B cell (primary cell): ENCODE results near the gene CHCHD1.

Experiments used
- EZH2 ChIP-seq: IDR thresholded peaks from 2 replicates; pipeline ENCODE4 v1.6.1; 2012; ENCODE audit warnings: borderline replicate concordance, low read depth, mild to moderate bottlenecking, moderate library complexity, low read length; ENCODE audit not compliant: insufficient read depth, poor library complexity, severe bottlenecking
- TF ChIP-seq, protein P1 (sequence below): fragments of 200-600 bp; IDR thresholded peaks from one replicate; pipeline ENCODE4 v1.8.0; 2022; ENCODE audit warnings: antibody characterized with exemption, mild to moderate bottlenecking

DNA sequence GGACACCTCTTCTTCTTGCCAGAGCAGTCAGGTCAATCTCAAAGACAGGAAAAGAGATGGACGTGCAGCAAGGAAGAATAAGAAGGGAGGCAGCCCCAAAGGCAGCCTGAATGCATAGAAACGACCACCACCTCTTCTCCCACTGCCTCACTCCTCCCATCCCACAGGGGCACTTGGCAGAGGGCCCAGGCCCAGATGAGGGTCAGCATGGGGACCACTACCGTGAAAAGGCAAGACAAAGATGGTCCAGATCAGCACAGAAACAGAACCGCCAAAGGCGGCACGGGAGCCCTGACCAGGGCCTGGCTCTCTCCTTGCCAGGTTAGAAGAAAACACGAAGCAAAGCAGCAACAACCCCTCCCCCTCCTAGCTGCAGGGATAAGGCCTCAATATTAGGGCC lies 31.5 kb downstream of the CHCHD1 start:
- TF ChIP-seq, protein P1, sequence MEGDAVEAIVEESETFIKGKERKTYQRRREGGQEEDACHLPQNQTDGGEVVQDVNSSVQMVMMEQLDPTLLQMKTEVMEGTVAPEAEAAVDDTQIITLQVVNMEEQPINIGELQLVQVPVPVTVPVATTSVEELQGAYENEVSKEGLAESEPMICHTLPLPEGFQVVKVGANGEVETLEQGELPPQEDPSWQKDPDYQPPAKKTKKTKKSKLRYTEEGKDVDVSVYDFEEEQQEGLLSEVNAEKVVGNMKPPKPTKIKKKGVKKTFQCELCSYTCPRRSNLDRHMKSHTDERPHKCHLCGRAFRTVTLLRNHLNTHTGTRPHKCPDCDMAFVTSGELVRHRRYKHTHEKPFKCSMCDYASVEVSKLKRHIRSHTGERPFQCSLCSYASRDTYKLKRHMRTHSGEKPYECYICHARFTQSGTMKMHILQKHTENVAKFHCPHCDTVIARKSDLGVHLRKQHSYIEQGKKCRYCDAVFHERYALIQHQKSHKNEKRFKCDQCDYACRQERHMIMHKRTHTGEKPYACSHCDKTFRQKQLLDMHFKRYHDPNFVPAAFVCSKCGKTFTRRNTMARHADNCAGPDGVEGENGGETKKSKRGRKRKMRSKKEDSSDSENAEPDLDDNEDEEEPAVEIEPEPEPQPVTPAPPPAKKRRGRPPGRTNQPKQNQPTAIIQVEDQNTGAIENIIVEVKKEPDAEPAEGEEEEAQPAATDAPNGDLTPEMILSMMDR = no peak
- TF ChIP-seq EZH2 = no peak
